ENCODE data around the gene ZBTB22.

GRCh38 chr6:33272275-33273128 is 45.0 kb downstream of the ZBTB22 start:
- TF ChIP-seq POLR2A (IDR thresholded peaks at IDR 0.05; ENCODE audit: low read length) = peak; percentile 70
- no peak for TF ChIP-seq GATA1 (IDR thresholded peaks at IDR 0.05; ENCODE audit: low read depth, low read length)

Measured in erythroblast (primary cell).